Right cardiac atrium (tissue), 5 donors: ENCODE data around the gene AK5. TPM values are rescaled to one million over a fixed set of nuclear protein-coding genes. Genes with fewer than 3 reads are reported as not detected.

ENCODE experiments used
- ATAC-seq, 2 donors: fragments of 200-7000 bp; cut with Tn5 transposase; one replicate each; pipeline versions ENCODE4 v1.8.0 to v1.9.1; 2020; ENCODE audit warnings: moderate library complexity in 2 of 2, mild to moderate bottlenecking in 1 of 2
- DNase-seq, 3 donors: peaks; one replicate each; pipeline ENCODE4 v3.0.0-alpha.2; 2020
- H3K27ac ChIP-seq: one replicate; pipeline ENCODE4 v1.5.1; 2013; ENCODE audit warnings: mild to moderate bottlenecking, low read length, control low read depth, moderate library complexity
- H3K27me3 ChIP-seq: one replicate; pipeline ENCODE4 v1.6.1; 2013; ENCODE audit not compliant: control insufficient read depth, insufficient read depth
- H3K4me1 ChIP-seq: one replicate; pipeline ENCODE4 v1.6.1; 2013; ENCODE audit warnings: low read length; ENCODE audit not compliant: control insufficient read depth, insufficient read depth
- H3K4me3 ChIP-seq: one replicate; pipeline ENCODE4 v1.5.1; 2013; ENCODE audit warnings: low read length, control low read depth
- H3K9me3 ChIP-seq: one replicate; pipeline ENCODE4 v1.6.1; 2013; ENCODE audit warnings: low read length; ENCODE audit not compliant: control insufficient read depth
- WGBS: extraction: QIAGEN DNeasy Blood & Tissue Kit; methylation state at CpG from one replicate; pipeline ENCODE4 v1.1.7; 2013; 5-methylcytosine and 5-hydroxymethylcytosine counted together
- intact Hi-C, 4 donors: fragments of 100-400 bp; cut with DNase I; formaldehyde crosslinking; loops; one replicate each; pipeline versions ENCODE4 v1.11.0 to v1.14.0; 2022 to 2023
- long read RNA-seq, 4 donors: library from polyadenylated mRNA; unstranded; transcript quantifications; one replicate each; pipeline ENCODE4 v2.0.0, GENCODE V29; 2020 to 2021
- polyA plus RNA-seq: library from polyadenylated mRNA; stranded (reverse); fragments of 200-250 nt; gene quantifications from one replicate; pipeline ENCODE4 v1.2.3, GENCODE V29; 2013
- total RNA-seq, 4 donors: library from RNA; stranded (reverse); fragmentation: NEBNext Ultra II Directional; extraction: Animal tissue kit (Norgen Biotek cat#: 25700); gene quantifications; one replicate each; pipeline ENCODE4 v1.2.1, GENCODE V29; 2021
- donor health status: healthy with polysubstance abuse.
- donor health status: DM: no; HTN: yes; CAD: no.
- donor health status: DM: no; HTN: no; CAD: no.
- donor health status: DM: no; HTN: yes; CAD: no; lungs with severe emphysema.
- donor health status: DM: yes; HTN: yes; CAD: no.

AK5 gene, protein sequence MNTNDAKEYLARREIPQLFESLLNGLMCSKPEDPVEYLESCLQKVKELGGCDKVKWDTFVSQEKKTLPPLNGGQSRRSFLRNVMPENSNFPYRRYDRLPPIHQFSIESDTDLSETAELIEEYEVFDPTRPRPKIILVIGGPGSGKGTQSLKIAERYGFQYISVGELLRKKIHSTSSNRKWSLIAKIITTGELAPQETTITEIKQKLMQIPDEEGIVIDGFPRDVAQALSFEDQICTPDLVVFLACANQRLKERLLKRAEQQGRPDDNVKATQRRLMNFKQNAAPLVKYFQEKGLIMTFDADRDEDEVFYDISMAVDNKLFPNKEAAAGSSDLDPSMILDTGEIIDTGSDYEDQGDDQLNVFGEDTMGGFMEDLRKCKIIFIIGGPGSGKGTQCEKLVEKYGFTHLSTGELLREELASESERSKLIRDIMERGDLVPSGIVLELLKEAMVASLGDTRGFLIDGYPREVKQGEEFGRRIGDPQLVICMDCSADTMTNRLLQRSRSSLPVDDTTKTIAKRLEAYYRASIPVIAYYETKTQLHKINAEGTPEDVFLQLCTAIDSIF
- total RNA-seq = 1 to 10 TPM; 1.2 to 2.8 (median 1.9) TPM
- polyA plus RNA-seq = 0.79 TPM
- long read RNA-seq, donor 1, transcript AK5-203 (14 exons, 3,251 nt) = major isoform, 6 of 8 reads
- long read RNA-seq, donor 1, partial matches to known transcripts = 0 of 8 reads
- long read RNA-seq, donor 1, other reads (novel, unspliced or antisense) = 2 of 8 reads
- long read RNA-seq, donor 2, partial matches to known transcripts = 0 of 2 reads
- long read RNA-seq, donor 2, other reads (novel, unspliced or antisense) = 0 of 2 reads
- long read RNA-seq, donor 3, partial matches to known transcripts = 1 of 3 reads
- long read RNA-seq, donor 3, other reads (novel, unspliced or antisense) = 0 of 3 reads
- long read RNA-seq, donor 4, partial matches to known transcripts = 0 of 2 reads
- long read RNA-seq, donor 4, other reads (novel, unspliced or antisense) = 1 of 2 reads

DNA sequence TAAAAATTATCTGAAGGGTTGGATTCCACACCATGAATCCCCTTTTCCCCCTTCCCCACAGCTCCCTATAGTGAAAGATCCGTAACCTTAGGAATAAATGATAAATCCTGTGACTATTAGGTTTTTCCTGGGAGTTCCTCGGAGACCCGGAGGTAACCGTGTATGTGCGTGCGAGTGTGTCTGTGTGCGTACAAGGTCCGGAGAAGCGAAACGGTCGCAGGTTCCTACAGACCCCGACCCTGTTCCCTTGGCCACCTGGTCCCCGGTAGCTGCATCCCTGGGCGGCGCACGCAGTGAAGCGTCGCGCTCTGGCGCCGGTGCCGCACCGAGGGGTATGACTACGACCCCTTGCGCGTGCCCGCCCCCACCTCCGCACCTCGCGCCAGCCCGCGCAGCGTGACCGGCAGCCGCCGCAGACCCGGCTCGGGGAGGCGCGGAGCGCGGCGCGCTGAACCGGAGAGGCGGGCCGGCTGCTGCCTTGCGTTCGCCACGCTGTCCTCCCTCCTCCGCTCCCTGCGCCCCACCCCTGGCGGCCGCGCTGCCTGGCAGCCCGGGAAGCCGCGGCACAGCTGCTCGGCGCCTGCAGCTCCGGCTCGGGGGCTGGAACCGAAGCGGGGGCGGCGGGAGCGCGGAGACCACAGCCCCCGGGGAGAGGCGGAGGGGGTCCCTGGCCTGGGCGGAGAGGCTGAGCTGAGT is at the start of gene AK5:
Gene AK5 (plus strand): TSS at position 529 of the 696 bp plus-strand sequence. CDS start 295 bp downstream, outside the sequence.
- Histone ChIP-seq H3K4me3 (peak within 1 kb of the TSS; percentile 51), H3K4me1 (no peaks in the 10 kb centered on the region), H3K9me3 (no peaks in the 10 kb centered on the region), H3K27ac (no peak within 1 kb of the TSS), H3K27me3 (no peaks in the 10 kb centered on the region)
- intact Hi-C loops = no loop called here
- ATAC-seq = peak; percentile 89 to 93
- DNase-seq = peak; percentile 45 to 70 (median 55)
- 2% methylated on average over 71 of the region's 71 CpGs for WGBS

DNA sequence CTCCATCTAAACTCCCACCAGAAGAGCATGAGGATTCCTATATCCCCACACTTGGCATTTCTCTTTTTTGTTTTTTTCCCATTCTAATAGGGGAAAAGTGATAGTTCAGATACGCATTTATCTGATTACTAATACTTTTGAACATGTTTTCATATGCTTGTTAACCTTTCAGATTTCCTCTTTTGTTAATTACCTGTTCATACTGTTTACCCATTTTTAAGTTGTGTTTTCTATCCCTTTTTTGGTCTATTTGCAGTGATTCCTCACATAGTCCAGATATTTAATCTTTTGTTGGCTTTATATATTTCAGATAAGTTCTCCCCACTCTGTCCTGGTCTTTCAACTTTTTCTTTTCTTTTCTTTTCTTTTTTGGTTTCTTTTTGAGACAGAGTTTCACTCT is 49.0 kb upstream of the AK5 start:
- Histone ChIP-seq H3K4me1 (no peaks in the 10 kb centered on the region), H3K9me3 (no peaks in the 10 kb centered on the region), H3K27me3 (no peaks in the 10 kb centered on the region), H3K4me3 (no peak overlapping the region), H3K27ac (no peak overlapping the region)
- DNase-seq = no peak
- no peak for ATAC-seq
- intact Hi-C loops = no loop called here
- 97% methylated on average over 1 of the region's 1 CpG for WGBS

DNA sequence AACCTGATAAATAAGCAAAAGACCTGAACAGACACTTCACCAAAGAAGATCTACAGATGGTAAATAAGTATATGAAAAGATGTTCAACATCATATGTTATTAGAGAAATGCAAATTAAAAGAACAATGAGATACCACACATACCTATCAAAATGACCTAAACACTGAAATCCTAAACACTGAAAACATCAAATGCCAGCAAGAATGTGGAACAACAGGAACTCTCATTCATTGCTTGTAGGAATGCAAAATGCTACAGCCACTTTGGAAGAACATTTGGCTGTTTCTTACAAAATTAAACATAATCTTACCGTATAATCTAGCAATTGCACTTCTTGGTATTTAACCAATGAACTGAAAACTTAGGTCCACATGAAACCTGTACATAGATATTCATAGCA is 47.7 kb upstream of the AK5 start:
- Histone ChIP-seq H3K4me3 (no peak overlapping the region), H3K4me1 (no peaks in the 10 kb centered on the region), H3K9me3 (no peaks in the 10 kb centered on the region), H3K27me3 (no peaks in the 10 kb centered on the region), H3K27ac (no peak overlapping the region)
- no peak for DNase-seq
- 87% methylated on average over 1 of the region's 1 CpG for WGBS
- no peak for ATAC-seq
- intact Hi-C loops = no loop called here

DNA sequence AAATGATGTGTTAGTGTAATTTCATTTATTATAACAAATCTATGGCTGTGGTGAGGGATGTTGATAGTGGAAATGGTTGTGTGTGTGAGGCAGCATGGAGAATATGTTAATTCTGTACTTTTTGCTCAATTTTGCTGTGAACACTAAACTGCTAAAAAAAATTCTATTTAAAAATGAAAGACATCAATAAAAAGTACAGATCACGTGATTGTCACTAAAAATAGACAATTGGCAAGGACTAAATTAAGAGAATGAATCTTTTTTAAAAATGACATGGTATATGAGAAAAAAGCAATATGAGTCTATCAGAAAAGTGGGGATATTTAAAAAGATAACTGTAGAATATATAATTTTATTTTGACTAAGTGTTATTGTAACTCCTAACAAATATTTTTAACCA is 46.9 kb upstream of the AK5 start:
- 45% methylated on average over 1 of the region's 1 CpG for WGBS
- Histone ChIP-seq H3K4me1 (no peaks in the 10 kb centered on the region), H3K27me3 (no peaks in the 10 kb centered on the region), H3K9me3 (no peaks in the 10 kb centered on the region), H3K4me3 (no peak overlapping the region), H3K27ac (no peak overlapping the region)
- DNase-seq = no peak
- intact Hi-C loops = no loop called here
- ATAC-seq = no peak

DNA sequence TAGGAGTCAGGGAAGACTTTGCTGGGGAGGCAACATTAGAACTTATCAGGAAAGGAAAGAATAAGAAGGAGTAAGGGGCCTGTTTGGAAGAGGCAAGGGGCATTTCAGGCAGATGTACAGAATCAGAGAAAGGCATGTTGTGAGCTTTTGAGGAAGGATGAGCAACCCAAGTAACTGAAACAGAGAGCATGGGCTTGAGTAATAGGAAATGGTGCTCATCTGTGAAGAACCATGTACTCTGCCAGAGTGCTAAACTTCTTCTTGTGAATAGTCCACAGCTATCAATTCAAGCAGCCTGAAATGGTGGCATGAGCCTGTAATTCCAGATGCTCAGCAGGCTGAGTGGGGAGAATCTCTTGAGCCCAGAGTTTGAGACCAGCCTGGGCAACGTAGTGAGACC is 43.4 kb upstream of the AK5 start:
- intact Hi-C loops = no loop called here
- DNase-seq = no peak
- no peak overlapping the region for H3K4me3 ChIP-seq
- ATAC-seq = no peak
- H3K27ac ChIP-seq = no peak overlapping the region
- 81% methylated on average over 1 of the region's 1 CpG for WGBS
- H3K9me3 ChIP-seq = no peaks in the 10 kb centered on the region
- no peaks in the 10 kb centered on the region for H3K27me3 ChIP-seq
- no peaks in the 10 kb centered on the region for H3K4me1 ChIP-seq

DNA sequence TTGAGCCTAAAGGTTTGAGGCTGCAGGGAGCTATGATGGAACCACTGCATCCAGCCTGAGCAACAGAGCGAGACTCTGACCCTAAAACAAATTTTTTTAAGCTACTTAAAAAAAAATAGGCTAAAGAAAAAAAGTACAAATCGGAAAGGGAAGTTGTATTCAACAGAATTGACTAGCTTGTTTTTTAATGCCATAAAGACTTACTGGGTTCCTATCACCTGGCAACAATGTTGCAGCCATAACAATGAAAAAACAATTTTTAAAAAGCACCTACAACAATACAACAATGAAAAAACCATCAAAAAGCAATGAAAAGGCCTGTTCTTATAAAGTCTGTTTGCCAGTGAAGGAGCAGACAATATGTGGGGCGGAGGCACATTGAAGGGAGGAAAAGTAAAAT is 42.5 kb upstream of the AK5 start:
- DNase-seq (no peak), ATAC-seq (no peak)
- no peaks in the 10 kb centered on the region for H3K9me3 ChIP-seq
- no peaks in the 10 kb centered on the region for H3K4me1 ChIP-seq
- H3K27me3 ChIP-seq = no peaks in the 10 kb centered on the region
- H3K27ac ChIP-seq = no peak overlapping the region
- 84% methylated on average over 3 of the region's 3 CpGs for WGBS
- intact Hi-C loops = no loop called here
- no peak overlapping the region for H3K4me3 ChIP-seq

DNA sequence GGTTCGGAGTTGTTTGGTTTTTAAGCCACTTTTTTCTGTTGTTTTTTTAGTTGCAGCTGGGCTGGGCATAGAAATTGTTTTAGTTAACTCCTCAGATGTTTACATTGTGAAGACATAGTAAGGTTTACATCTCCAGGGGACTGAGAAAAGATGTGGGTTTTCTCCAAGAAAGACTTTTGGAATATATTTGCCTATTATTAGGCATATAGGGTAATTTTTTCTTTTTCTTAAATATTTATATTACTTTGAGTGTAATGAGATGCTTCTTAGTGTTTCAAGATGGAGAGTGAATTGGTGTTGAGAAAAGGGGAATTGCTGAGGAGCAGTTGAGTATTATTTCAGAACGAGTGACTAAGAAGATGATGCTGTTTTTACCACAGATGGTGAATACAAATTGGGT is 36.0 kb upstream of the AK5 start:
- DNase-seq = no peak
- Histone ChIP-seq H3K9me3 (no peaks in the 10 kb centered on the region), H3K27ac (no peak overlapping the region), H3K4me1 (no peaks in the 10 kb centered on the region), H3K27me3 (no peaks in the 10 kb centered on the region), H3K4me3 (no peak overlapping the region)
- ATAC-seq = no peak
- intact Hi-C loops = no loop called here
- WGBS = 67% methylated on average over 2 of the region's 2 CpGs

DNA sequence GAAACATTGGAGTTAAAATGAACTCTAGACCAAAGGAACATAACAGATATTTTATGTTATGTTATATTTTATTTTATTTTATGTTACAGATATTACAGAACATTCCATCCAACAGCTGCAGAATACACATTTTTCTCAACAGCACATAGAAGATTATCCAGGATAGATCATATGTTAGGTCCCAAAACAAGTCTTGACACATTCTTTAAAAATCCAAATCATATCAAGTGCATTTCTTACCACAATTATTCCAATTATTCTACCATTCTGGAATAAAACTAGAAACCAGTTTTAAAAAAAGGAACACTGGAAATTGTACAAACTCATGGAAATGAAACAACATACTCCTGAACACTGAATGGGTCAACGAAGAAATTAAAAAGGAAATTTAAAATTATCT is 31.7 kb upstream of the AK5 start:
- 87% methylated on average over 1 of the region's 1 CpG for WGBS
- intact Hi-C loops = no loop called here
- Histone ChIP-seq H3K4me1 (no peaks in the 10 kb centered on the region), H3K27me3 (no peaks in the 10 kb centered on the region), H3K27ac (no peak overlapping the region), H3K9me3 (peaks cover 7% of the 10 kb centered on the region), H3K4me3 (no peak overlapping the region)
- no peak for DNase-seq
- ATAC-seq = no peak

DNA sequence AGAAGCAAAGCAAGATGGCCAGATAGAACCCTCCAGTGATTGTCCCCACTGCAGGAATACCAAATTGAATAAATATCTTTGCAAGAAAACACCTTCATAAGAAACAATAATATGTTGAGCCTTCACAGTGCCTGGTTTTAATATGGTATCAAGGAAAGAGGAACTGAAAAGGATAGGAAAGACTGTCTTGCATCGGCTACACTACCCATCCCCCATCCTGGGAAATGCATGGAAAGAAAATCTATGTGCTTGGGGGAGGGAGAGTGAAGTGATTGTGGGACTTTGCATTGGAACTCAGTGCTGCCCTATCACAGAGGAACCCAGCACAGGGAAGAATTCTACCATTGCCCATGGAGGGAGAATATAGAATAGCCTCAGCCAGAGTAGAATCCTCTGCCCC is 28.6 kb upstream of the AK5 start:
- 59% methylated on average over 1 of the region's 1 CpG for WGBS
- DNase-seq (no peak), ATAC-seq (no peak)
- intact Hi-C loops = no loop called here
- Histone ChIP-seq H3K27me3 (no peaks in the 10 kb centered on the region), H3K4me1 (no peaks in the 10 kb centered on the region), H3K9me3 (peaks cover 7% of the 10 kb centered on the region), H3K27ac (no peak overlapping the region), H3K4me3 (no peak overlapping the region)

DNA sequence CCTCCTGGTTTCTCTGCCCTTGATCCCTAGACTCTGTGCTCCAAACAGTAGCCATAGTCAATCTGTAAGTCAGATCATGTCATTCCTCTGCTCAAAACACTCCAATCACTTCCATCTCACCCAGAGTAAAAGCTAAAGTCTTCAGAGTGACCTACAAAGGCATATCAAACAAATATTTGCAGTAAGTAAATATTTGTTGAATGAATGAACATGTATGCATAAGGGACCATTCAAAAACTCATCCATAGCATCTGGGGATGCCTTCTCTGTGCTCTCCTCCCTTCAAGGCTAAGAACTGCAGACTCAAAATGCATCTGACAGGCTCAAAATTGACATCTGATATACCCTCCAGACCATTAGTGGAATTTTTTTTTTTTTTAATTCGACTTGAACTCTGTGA is 18.1 kb upstream of the AK5 start:
- no peaks in the 10 kb centered on the region for H3K9me3 ChIP-seq
- intact Hi-C loops = no loop called here
- no peaks in the 10 kb centered on the region for H3K27me3 ChIP-seq
- no peak for ATAC-seq
- H3K27ac ChIP-seq = no peak overlapping the region
- H3K4me3 ChIP-seq = no peak overlapping the region
- no peaks in the 10 kb centered on the region for H3K4me1 ChIP-seq
- WGBS = 55% methylated on average over 1 of the region's 1 CpG
- DNase-seq = no peak

DNA sequence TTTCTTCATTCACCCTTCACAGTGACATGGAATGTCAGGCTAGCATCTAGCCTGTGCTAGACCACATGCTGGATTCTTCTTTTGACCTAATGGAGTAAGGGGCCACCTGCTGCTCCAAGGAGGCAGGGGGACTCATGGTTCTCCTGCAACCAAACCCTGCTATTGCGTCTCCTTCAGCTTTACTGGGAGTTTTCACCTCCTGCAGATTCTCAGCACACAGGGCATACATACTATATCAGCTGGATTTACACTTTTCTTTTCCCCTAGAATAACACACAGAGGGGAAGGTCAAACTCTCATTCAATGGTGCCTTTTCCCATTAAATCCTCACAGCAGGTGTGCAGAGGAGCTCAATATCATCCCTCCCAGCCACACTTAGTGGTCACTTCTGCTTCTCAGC is 16.6 kb upstream of the AK5 start:
- DNase-seq (no peak), ATAC-seq (no peak)
- Histone ChIP-seq H3K9me3 (no peaks in the 10 kb centered on the region), H3K4me3 (no peak overlapping the region), H3K27me3 (no peaks in the 10 kb centered on the region), H3K27ac (no peak overlapping the region), H3K4me1 (no peaks in the 10 kb centered on the region)
- 46% methylated on average over 1 of the region's 1 CpG for WGBS
- intact Hi-C loops = no loop called here
